Heart left ventricle (tissue), 16 donors: ENCODE data around the gene SYNPO2. TPM values are rescaled to one million over a fixed set of nuclear protein-coding genes. Genes with fewer than 3 reads are reported as not detected.
A peak's percentile ranks its signal among the peaks of the same experiment; 100 is the strongest.
"Not testable (repeated sequence)": the region's sequence is repeated elsewhere in the genome, so short reads cannot be mapped to it uniquely, and the experiment has no call there.

Source experiments
- ATAC-seq, 4 donors: fragments of 200-7000 bp; cut with Tn5 transposase; one replicate each; pipeline ENCODE4 v1.9.1; 2020 to 2022; ENCODE audit warnings: moderate library complexity in 4 of 4, mild to moderate bottlenecking in 3 of 4, moderate number of reproducible peaks in 1 of 4
- DNase-seq, 5 donors: peaks; one replicate each; pipeline ENCODE4 v3.0.0-alpha.2; 2020
- H3K27ac ChIP-seq, 12 donors: fragments of 200-600 bp; sonication (generic) in 4 of 12; one replicate each; pipeline versions ENCODE4 v1.5.0 to v1.8.0; 2016 to 2022; ENCODE audit warnings: mild to moderate bottlenecking in 2 of 12
- H3K27me3 ChIP-seq, 9 donors: fragments of 200-600 bp; sonication (generic) in 2 of 9; one replicate each; pipeline versions ENCODE4 v1.5.1 to v1.8.0; 2016 to 2022; ENCODE audit warnings: mild to moderate bottlenecking in 3 of 9
- H3K36me3 ChIP-seq, 9 donors: fragments of 200-600 bp; sonication (generic) in 2 of 9; one replicate each; pipeline versions ENCODE4 v1.5.0 to v1.8.0; 2018 to 2022; ENCODE audit warnings: mild to moderate bottlenecking in 2 of 9
- H3K4me1 ChIP-seq, 12 donors: fragments of 200-600 bp; sonication (generic) in 4 of 12; one replicate each; pipeline versions ENCODE4 v1.5.0 to v1.8.0; 2016 to 2022; ENCODE audit warnings: mild to moderate bottlenecking in 3 of 12
- H3K4me3 ChIP-seq, 12 donors: fragments of 200-600 bp; sonication (generic) in 4 of 12; one replicate each; pipeline versions ENCODE4 v1.5.0 to v1.8.0; 2017 to 2022; ENCODE audit warnings: mild to moderate bottlenecking in 9 of 12, moderate library complexity in 4 of 12
- H3K9me3 ChIP-seq, 12 donors: fragments of 200-600 bp; sonication (generic) in 4 of 12; one replicate each; pipeline versions ENCODE4 v1.5.0 to v1.8.0; 2016 to 2022; ENCODE audit warnings: mild to moderate bottlenecking in 1 of 12
- CTCF ChIP-seq, 12 donors: fragments of 200-600 bp; sonication (generic) in 4 of 12; IDR thresholded peaks; one replicate each; pipeline versions ENCODE4 v1.5.0 to v1.8.0; 2018 to 2022; ENCODE audit warnings: antibody characterized with exemption in 12 of 12, mild to moderate bottlenecking in 5 of 12
- POLR2A ChIP-seq, 2 donors: fragments of 450-650 bp; IDR thresholded peaks; one replicate each; pipeline ENCODE4 v1.6.1; 2017; ENCODE audit warnings: antibody characterized with exemption in 2 of 2, mild to moderate bottlenecking in 2 of 2, moderate library complexity in 2 of 2
- WGBS, 4 donors: extraction: QIAGEN DNeasy Blood & Tissue Kit in 2 of 4; methylation state at CpG; one replicate each; pipeline versions ENCODE4 v1.1.5 to v1.1.7; 2013 to 2018; 5-methylcytosine and 5-hydroxymethylcytosine counted together
- intact Hi-C, 10 donors: fragments of 100-400 bp; cut with DNase I; formaldehyde crosslinking; loops; one replicate each; pipeline versions ENCODE4 v1.11.1 to v1.14.2; 2022
- polyA plus RNA-seq, 2 donors: library from polyadenylated mRNA; stranded (reverse); fragments of 200-250 nt; gene quantifications; one replicate each; pipeline ENCODE4 v1.2.3, GENCODE V29; 2013
- total RNA-seq, 9 donors: library from RNA; depleted of rRNA in 2 of 9; stranded (reverse); fragments of >200 nt in 2 of 9; fragmentation: NEBNext Ultra II Directional in 3 of 9; extraction: Animal tissue kit (Norgen Biotek cat#: 25700) in 3 of 9; gene quantifications; one replicate each; pipeline versions ENCODE4 v1.1.0 to v1.2.4, GENCODE V29; 2016 to 2023
- donor health status: ischemic (EF 13 %, LVEDD 7.1; RV severe dilation, severe dysfunction).
- donor health status: healthy with polysubstance abuse.
- donor health status: DM: no; HTN: yes; CAD: no.
- donor health status: DM: no; HTN: no; CAD: no.
- donor health status: ischemic (EF 25% LVEDD 6.9; RV normal size, moderate dysfunction).
- donor health status: ischemic (EF 25% LVEDD 5.7; RV mildly dilated, moderate dysfunction).
- donor health status: healthy.
- donor health status: DM: yes; HTN: yes; CAD: no.
- donor health status: ischemic (EF 35%, LVEDD 5.7; RV mildly dilated, moderate dysfunction).
- donor health status: nonischemic (EF 11% LVEDD 7.7; RV severe dilation, severe dysfunction).
- donor health status: DM: yes; HTN: yes; CAD: no.
- donor health status: PGD.
- donor health status: ischemic (EF 29% LVEDD 5.4; RV normal size, mild dysfunction).
- donor health status: nonischemic (EF 23%, LVEDD 6.1; RV moderate dilation, normal function).

The SYNPO2 gene
- total and polyA plus RNA-seq, 11 donors: 31.2 to 290 (median 231) TPM

GRCh38 chr4:119008761-119009160 lies 120.1 kb downstream of the SYNPO2 start:
- Histone ChIP-seq H3K27ac (peak overlapping the region in 3 of 12 donors; percentile 3 to 83 (median 12)), H3K4me3 (no peak overlapping the region), H3K4me1 (peaks cover 0 to 43% (median 21%) of the 10 kb centered on the region in 12 donors), H3K36me3 (peaks cover 0 to 3% (median 0%) of the 10 kb centered on the region in 9 donors), H3K9me3 (no peaks in the 10 kb centered on the region), H3K27me3 (no peaks in the 10 kb centered on the region)
- 72 to 86% (median 77%) methylated on average over 2 of the region's 2 CpGs for WGBS, 4 donors
- TF ChIP-seq POLR2A (IDR thresholded peaks at IDR 0.05) (no peak), CTCF (IDR thresholded peaks at IDR 0.05) (no peak)
- intact Hi-C loops: no loop called here
- DNase-seq (no peak), ATAC-seq (no peak)

GRCh38 chr4:119010221-119010620 lies 121.6 kb downstream of the SYNPO2 start:
- Histone ChIP-seq H3K27ac (peak overlapping the region in 10 of 12 donors; percentile 1 to 83 (median 46)), H3K4me1 (peaks cover 0 to 48% (median 24%) of the 10 kb centered on the region in 12 donors)
- H3K36me3 ChIP-seq, H3K27me3 ChIP-seq, DNase-seq, H3K9me3 ChIP-seq, ATAC-seq, H3K4me3 ChIP-seq, intact Hi-C loops: not testable (repeated sequence)
- WGBS, 4 donors: 81 to 87% (median 85%) methylated on average over 2 of the region's 2 CpGs

- Histone ChIP-seq H3K27me3 (no peaks in the 10 kb centered on the region), H3K36me3 (peaks cover 0 to 3% (median 0%) of the 10 kb centered on the region in 9 donors), H3K27ac (peak overlapping the region in 11 of 12 donors; percentile 1 to 83 (median 39)), H3K9me3 (no peaks in the 10 kb centered on the region), H3K4me1 (peaks cover 0 to 51% (median 25%) of the 10 kb centered on the region in 12 donors), H3K4me3 (no peak overlapping the region)
- intact Hi-C loops: no loop called here
- TF ChIP-seq POLR2A (IDR thresholded peaks at IDR 0.05) (no peak), CTCF (IDR thresholded peaks at IDR 0.05) (no peak)
- peak; percentile 24 to 94 (median 77) for ATAC-seq
- WGBS, 4 donors: 58 to 67% (median 61%) methylated on average over 7 of the region's 7 CpGs
- peak in 2 of 5 donors; percentile 45 to 47 for DNase-seq
These were observed 122.4 kb downstream of the SYNPO2 start for GRCh38 chr4:119010909-119011606.

- WGBS, 4 donors: 92 to 99% (median 98%) methylated on average over 1 of the region's 1 CpG
- Histone ChIP-seq H3K9me3 (no peaks in the 10 kb centered on the region), H3K4me3 (no peak overlapping the region), H3K4me1 (peaks cover 0 to 52% (median 25%) of the 10 kb centered on the region in 12 donors), H3K27ac (peak overlapping the region in 5 of 12 donors; percentile 5 to 83 (median 39)), H3K36me3 (peaks cover 0 to 3% (median 0%) of the 10 kb centered on the region in 9 donors), H3K27me3 (no peaks in the 10 kb centered on the region)
- DNase-seq: no peak
- no peak for TF ChIP-seq POLR2A (IDR thresholded peaks at IDR 0.05)
- TF ChIP-seq CTCF (IDR thresholded peaks at IDR 0.05): no peak
- intact Hi-C loops: no loop called here
- no peak for ATAC-seq
These were observed 122.9 kb downstream of the SYNPO2 start for GRCh38 chr4:119011607-119011988.
